Measurements from ENCODE around the gene ARSD. TPM values are rescaled to one million over a fixed set of nuclear protein-coding genes. Genes with fewer than 3 reads are reported as not detected.

The ARSD gene
- total RNA-seq, 1 donor from 2014 or later = 2.5 TPM

Other genes with a start within 250 kb of the ARSD start
- gene CD99, start 238.0 kb downstream of the ARSD start, total RNA-seq = 421 and 437 TPM in 2 replicates
- gene XG, start 177.3 kb downstream of the ARSD start, total RNA-seq = 0.65 TPM in 1 of 2 replicates, not detected in the other
- not detected in 2 replicates for gene GYG2, start 100.4 kb downstream of the ARSD start, total RNA-seq
- gene ARSH, start 77.2 kb upstream of the ARSD start, total RNA-seq = not detected in 2 replicates
- gene ARSF, start 112.1 kb upstream of the ARSD start, total RNA-seq = not detected in 2 replicates

All from activated T-helper 1 cell treated with anti-CD3 and anti-CD28 coated beads, Interleukin-12 subunit alpha, Interleukin-12 subunit beta, Interleukin-2, Interleukin-4 antibody, amounts not matched to agents 30 ng/mL and 10 ng/mL and 1 ng/mL, durations not matched to agents 14 hours and 24 hours and 36 hours (primary cell).